K562 (cell line): ENCODE data around the gene SLC39A11. TPM values are rescaled to one million over a fixed set of nuclear protein-coding genes. Genes with fewer than 3 reads are reported as not detected.

ENCODE experiments used
- ATAC-seq: fragments of 200-7000 bp; cut with Tn5 transposase; 3 replicates; pipeline ENCODE4 v1.9.1; 2020; ENCODE audit warnings: moderate library complexity
- BruUV-seq: library from RNA; stranded (reverse); fragments of 400-500 nt; replicated peaks from 2 replicates; lab custom pipeline; 2021; lab: Mats Ljungman, UMichigan
- CTCF ChIA-PET: fragments of 300-600 bp; formaldehyde crosslinking; extraction: SDS; loops from one replicate; lab custom pipeline; 2021; ENCODE audit warnings: low intra/inter-chr PET ratio; lab: Yijun Ruan, JAX
- POLR2A ChIA-PET: fragments of 300-600, 350-650 bp; sonication (Branson Sonifier 250); formaldehyde crosslinking; extraction: SDS; loops from one replicate; lab custom pipeline; 2021; ENCODE audit warnings: antibody characterized with exemption, inconsistent platforms; lab: Yijun Ruan, JAX
- DNase-seq, 4 experiments: peaks; one replicate each; pipeline versions ENCODE4 v3.0.0 to v3.0.0-alpha.2; 2011 to 2018; ENCODE audit warnings: low spot score in 3 of 4, mixed read lengths in 3 of 4; ENCODE audit errors: extremely low read depth in 1 of 4
- FAIRE-seq: peaks from 2 replicates; lab custom pipeline; 2011; peaks lifted over from hg19 to GRCh38; lab: Jason Lieb, UNC
- H2AFZ ChIP-seq: 2 replicates; pipeline ENCODE4 v1.6.0; 2011; ENCODE audit warnings: low read depth, low read length, control low read depth, inconsistent platforms
- H3K27ac ChIP-seq: fragments of 200-600 bp; 3 replicates; pipeline ENCODE4 v1.8.0; 2011; ENCODE audit warnings: low read depth, mild to moderate bottlenecking, control low read depth, inconsistent platforms, low read length, moderate library complexity, mixed read lengths; ENCODE audit errors: extremely low read depth
- H3K27me3 ChIP-seq, 2 experiments: fragments of 300-600 bp in 1 of 2; 2 replicates in 1 of 2; 3 replicates in 1 of 2; pipeline versions ENCODE4 v1.6.0 to v1.8.0; 2011; ENCODE audit warnings: inconsistent platforms in 2 of 2, low read length in 2 of 2, mild to moderate bottlenecking in 1 of 2, mixed read lengths in 1 of 2, moderate library complexity in 1 of 2; ENCODE audit not compliant: control insufficient read depth in 2 of 2, insufficient read depth in 2 of 2
- H3K36me3 ChIP-seq: fragments of 300-600 bp; 3 replicates; pipeline ENCODE4 v1.8.0; 2011; ENCODE audit warnings: mild to moderate bottlenecking, low read length, inconsistent platforms; ENCODE audit not compliant: control insufficient read depth, insufficient read depth
- H3K4me1 ChIP-seq, 2 experiments: fragments of 200-600 bp in 1 of 2; replicated peaks in 1 of 2; 2 replicates in 1 of 2; 3 replicates in 1 of 2; pipeline versions ENCODE4 v1.5.1 to v1.8.0; 2011; ENCODE audit warnings: inconsistent platforms in 2 of 2, low read length in 2 of 2, mild to moderate bottlenecking in 1 of 2, mixed read lengths in 1 of 2, moderate library complexity in 1 of 2; ENCODE audit not compliant: control insufficient read depth in 2 of 2, insufficient read depth in 2 of 2
- H3K4me2 ChIP-seq: 2 replicates; pipeline ENCODE4 v1.6.1; 2011; ENCODE audit warnings: low read length, control low read depth, inconsistent platforms, mixed read lengths; ENCODE audit not compliant: insufficient read depth
- H3K4me3 ChIP-seq: fragments of 200-600 bp; sonication (generic), shearing (Covaris generic); 2 replicates; pipeline ENCODE4 v1.5.1; 2016; ENCODE audit warnings: control low read depth, inconsistent platforms
- H3K79me2 ChIP-seq: fragments of 200-600 bp; 3 replicates; pipeline ENCODE4 v1.8.0; 2011; ENCODE audit warnings: low read length, inconsistent platforms; ENCODE audit not compliant: control insufficient read depth, insufficient read depth
- H3K9ac ChIP-seq, 2 experiments: 2 replicates each; pipeline versions ENCODE4 v1.6.0 to v1.6.1; 2011; ENCODE audit warnings: low read depth in 2 of 2, low read length in 2 of 2, control low read depth in 1 of 2, inconsistent platforms in 1 of 2, mild to moderate bottlenecking in 1 of 2, mixed read lengths in 1 of 2; ENCODE audit not compliant: insufficient read depth in 1 of 2
- H3K9me1 ChIP-seq: one replicate; pipeline ENCODE4 v1.6.0; 2011; ENCODE audit warnings: inconsistent platforms, mild to moderate bottlenecking, low read length, moderate library complexity; ENCODE audit not compliant: control insufficient read depth, insufficient read depth
- H3K9me3 ChIP-seq: replicated peaks from 2 replicates; pipeline ENCODE4 v1.5.1; 2011; ENCODE audit warnings: low read depth, low read length, inconsistent platforms; ENCODE audit not compliant: control insufficient read depth, insufficient read depth
- H4K20me1 ChIP-seq: replicated peaks from 2 replicates; pipeline ENCODE4 v1.6.1; 2011; ENCODE audit warnings: low read length, inconsistent platforms, mixed read lengths; ENCODE audit not compliant: control insufficient read depth, insufficient read depth
- ATF4 ChIP-seq: fragments of 450-650 bp; formaldehyde crosslinking; IDR thresholded peaks from 2 replicates; pipeline ENCODE4 v1.4.0; 2022; ENCODE audit warnings: mild to moderate bottlenecking, moderate library complexity
- CBX1 ChIP-seq: sonication (generic); IDR thresholded peaks from 2 replicates; pipeline ENCODE4 v1.6.1; 2016; ENCODE audit warnings: antibody characterized with exemption, low read depth, mild to moderate bottlenecking
- CEBPG ChIP-seq, 3 experiments: fragments of 200-800 bp in 1 of 3; sonication (Bioruptor generic) in 1 of 3; sonication (generic) in 1 of 3; formaldehyde crosslinking in 1 of 3; IDR thresholded peaks in 2 of 3; conservative IDR thresholded peaks in 1 of 3; 2 replicates each; pipeline versions ENCODE4 v1.6.1 to v1.8.0; 2016 to 2022; ENCODE audit warnings: missing compliant biosample characterization in 2 of 3, missing genetic modification characterization in 2 of 3, mild to moderate bottlenecking in 1 of 3, missing genetic modification reagents in 1 of 3
- E4F1 ChIP-seq: fragments of 250-450 bp; sonication (Bioruptor Pico); IDR thresholded peaks from 2 replicates; pipeline ENCODE4 v1.5.0; 2021; ENCODE audit warnings: mild to moderate bottlenecking, borderline replicate concordance
- EHMT2 ChIP-seq: fragments of 450-650 bp; IDR thresholded peaks from 2 replicates; pipeline ENCODE4 v1.6.1; 2018; ENCODE audit warnings: antibody characterized with exemption
- KDM4B ChIP-seq, 2 experiments: fragments of 450-650 bp in 1 of 2; sonication (generic) in 1 of 2; IDR thresholded peaks; 2 replicates each; pipeline ENCODE4 v1.6.1; 2016 to 2017; ENCODE audit warnings: borderline replicate concordance in 2 of 2, antibody characterized with exemption in 1 of 2, low read depth in 1 of 2, mild to moderate bottlenecking in 1 of 2
- MXD1 ChIP-seq: fragments of 250-450 bp; sonication (Bioruptor Pico); IDR thresholded peaks from 2 replicates; pipeline ENCODE4 v1.8.0; 2021; ENCODE audit warnings: borderline replicate concordance, mild to moderate bottlenecking, moderate library complexity; ENCODE audit not compliant: poor library complexity, severe bottlenecking
- NFRKB ChIP-seq: fragments of 450-650 bp; IDR thresholded peaks from 2 replicates; pipeline ENCODE4 v1.6.1; 2016; ENCODE audit warnings: low read depth
- NKRF ChIP-seq: fragments of 450-650 bp; IDR thresholded peaks from 2 replicates; pipeline ENCODE4 v1.6.1; 2016; ENCODE audit warnings: borderline replicate concordance
- PCBP1 ChIP-seq: fragments of 200-400 bp; formaldehyde crosslinking; IDR thresholded peaks from 2 replicates; pipeline ENCODE4 v1.6.1; 2018; ENCODE audit warnings: mild to moderate bottlenecking, low read depth, low read length; ENCODE audit not compliant: poor library complexity, severe bottlenecking
- PHF20 ChIP-seq: fragments of 450-650 bp; IDR thresholded peaks from 2 replicates; pipeline ENCODE4 v1.6.1; 2018; ENCODE audit not compliant: partially characterized antibody
- PHF8 ChIP-seq: fragments of 200-600 bp; sonication (generic); IDR thresholded peaks from 2 replicates; pipeline ENCODE4 v1.6.1; 2012; ENCODE audit warnings: mixed run types, mild to moderate bottlenecking, inconsistent platforms, low read length, moderate library complexity, borderline replicate concordance
- POLR2B ChIP-seq: fragments of 450-650 bp; IDR thresholded peaks from 2 replicates; pipeline ENCODE4 v1.6.1; 2018; ENCODE audit warnings: low read depth; ENCODE audit not compliant: partially characterized antibody
- POLR2H ChIP-seq: IDR thresholded peaks from 2 replicates; pipeline ENCODE4 v1.6.1; 2016; ENCODE audit warnings: missing genetic modification characterization, low read depth, mild to moderate bottlenecking, control low read depth, missing compliant biosample characterization, moderate library complexity
- SIN3B ChIP-seq: fragments of 450-650 bp; IDR thresholded peaks from 2 replicates; pipeline ENCODE4 v1.6.1; 2017; ENCODE audit warnings: low read depth, mild to moderate bottlenecking, moderate library complexity
- SMAD4 ChIP-seq: fragments of 250-450 bp; sonication (Bioruptor Pico); conservative IDR thresholded peaks from 2 replicates; pipeline ENCODE4 v1.8.0; 2021; ENCODE audit warnings: inconsistent platforms, mild to moderate bottlenecking, moderate library complexity
- SMARCE1 ChIP-seq: fragments of 450-650 bp; IDR thresholded peaks from 2 replicates; pipeline ENCODE4 v1.7.1; 2016; ENCODE audit warnings: mild to moderate bottlenecking
- ZEB2 ChIP-seq: fragments of 450-650 bp; IDR thresholded peaks from 2 replicates; pipeline ENCODE4 v1.6.1; 2016
- WGBS: fragments of 100-300 bp; shearing (Covaris generic); methylation state at CpG from one replicate; pipeline ENCODE4 v1.1.6; 2016; ENCODE audit warnings: low coverage, mixed read lengths; ENCODE audit not compliant: insufficient coverage; ENCODE audit errors: missing lambda C conversion rate; 5-methylcytosine and 5-hydroxymethylcytosine counted together
- in situ Hi-C: fragments of 300-500 bp; cut with MboI; formaldehyde crosslinking; loops from 4 replicates; pipeline ENCODE4 v1.15.0; 2018; ENCODE audit warnings: inconsistent platforms, mixed read lengths
- intact Hi-C: fragments of 100-400 bp; cut with micrococcal nuclease; formaldehyde crosslinking; loops from 2 replicates; pipeline ENCODE4 v1.14.2; 2022
- polyA plus RNA-seq, 8 experiments: library from polyadenylated mRNA; depleted of rRNA in 4 of 8; stranded (reverse) in 5 of 8; unstranded in 3 of 8; fragments of >200 nt; fragmentation: Nextera tagmentation in 2 of 8; fragmentation: Illumina TruSeq in 1 of 8; extraction: Ambion mirVana in 2 of 8; extraction: Trizol in 1 of 8; gene quantifications; 2 replicates each; pipeline versions ENCODE4 v1.2.1 to v1.2.3, GENCODE V29; 2011 to 2014; ENCODE audit warnings: inconsistent platforms in 1 of 8, missing spikeins in 1 of 8
- total RNA-seq, 7 experiments: library from RNA; depleted of rRNA in 6 of 7; stranded (reverse); fragments of >200 nt in 6 of 7; fragmentation: Illumina TruSeq in 2 of 7; extraction: Trizol in 2 of 7; gene quantifications; 2 replicates each; pipeline versions ENCODE4 v1.2.1 to v1.2.3, GENCODE V29; 2011 to 2021; ENCODE audit warnings: low replicate concordance in 1 of 7

SLC39A11 gene
- total and polyA plus RNA-seq, 9 of the 15 experiments (the other 6 are each of a cell fraction or from before 2014, with no cell fraction given), result 10.5 to 26.4 (median 13.4) TPM

- FAIRE-seq (no peak), ATAC-seq (no peak), DNase-seq (no peak)
- BruUV-seq, result no TSS peak
- no peak overlapping the region for H3K4me3 ChIP-seq
- in situ Hi-C loops (no loop called here), intact Hi-C loops (no loop called here)
- H3K36me3 ChIP-seq, result no peaks in the 10 kb centered on the region
- H3K79me2 ChIP-seq, result no peaks in the 10 kb centered on the region
- no peaks in the 10 kb centered on the region for H3K9me3 ChIP-seq
- H4K20me1 ChIP-seq, result no peaks in the 10 kb centered on the region
- H3K9ac ChIP-seq, result no peak overlapping the region
- 68% methylated on average over 3 of the region's 3 CpGs for WGBS
- H3K27me3 ChIP-seq, result no peaks in the 10 kb centered on the region
- H3K9me1 ChIP-seq, result no peaks in the 10 kb centered on the region
- H2AFZ ChIP-seq, result no peak overlapping the region
- H3K4me2 ChIP-seq, result no peak overlapping the region
- TF ChIP-seq SIN3B, result no peak
- no peak for TF ChIP-seq ZEB2
- TF ChIP-seq MXD1 (CRISPR knock-in tag), result no peak
- no peak for TF ChIP-seq SMARCE1
- TF ChIP-seq PHF20, result no peak
- no peak for TF ChIP-seq E4F1 (CRISPR knock-in tag)
- no peak for TF ChIP-seq SMAD4 (CRISPR knock-in tag)
- TF ChIP-seq EHMT2, result no peak
- TF ChIP-seq NFRKB, result no peak
- TF ChIP-seq POLR2H, result no peak
- TF ChIP-seq CEBPG (CRISPR knock-in tag; IDR thresholded peaks at IDR 0.05), result no peak
- TF ChIP-seq CEBPG (tag; conservative IDR thresholded peaks at IDR 0.05 in 1 of 2, IDR thresholded peaks at IDR 0.05 in 1 of 2), result no peak
- TF ChIP-seq KDM4B (IDR thresholded peaks at IDR 0.05; ENCODE audit: borderline replicate concordance in 2 of 2, low read depth in 1 of 2), result no peak
- TF ChIP-seq NKRF, result no peak
- TF ChIP-seq ATF4 (CRISPR knock-in tag), result no peak
- TF ChIP-seq CBX1, result no peak
- TF ChIP-seq POLR2B, result no peak
- TF ChIP-seq PCBP1, result no peak
- no peak for TF ChIP-seq PHF8
- H3K27ac ChIP-seq, result no peak overlapping the region
- CTCF ChIA-PET, result no interaction called here
- H3K4me1 ChIP-seq, result no peaks in the 10 kb centered on the region
- POLR2A ChIA-PET, result interaction anchor here (0.5 to 1.5 kb wide), 2 partner anchors 9 to 200 kb away, joined by 3 to 4 read pairs; no protein-coding TSS in a partner anchor
Measured at GRCh38 chr17:72922219-72922618, 170.3 kb downstream of the SLC39A11 start.
